K562 (cell line): ENCODE data around the gene XKR7. TPM values are rescaled to one million over a fixed set of nuclear protein-coding genes. Genes with fewer than 3 reads are reported as not detected.

Experiments used
- ATAC-seq: fragments of 200-7000 bp; cut with Tn5 transposase; 3 replicates; pipeline ENCODE4 v1.9.1; 2020; ENCODE audit warnings: moderate library complexity
- BruUV-seq: library from RNA; stranded (reverse); fragments of 400-500 nt; replicated peaks from 2 replicates; lab custom pipeline; 2021; lab: Mats Ljungman, UMichigan
- CTCF ChIA-PET: fragments of 300-600 bp; formaldehyde crosslinking; extraction: SDS; loops from one replicate; lab custom pipeline; 2021; ENCODE audit warnings: low intra/inter-chr PET ratio; lab: Yijun Ruan, JAX
- POLR2A ChIA-PET: fragments of 300-600, 350-650 bp; sonication (Branson Sonifier 250); formaldehyde crosslinking; extraction: SDS; loops from one replicate; lab custom pipeline; 2021; ENCODE audit warnings: antibody characterized with exemption, inconsistent platforms; lab: Yijun Ruan, JAX
- DNase-seq, 4 experiments: peaks; one replicate each; pipeline versions ENCODE4 v3.0.0 to v3.0.0-alpha.2; 2011 to 2018; ENCODE audit warnings: low spot score in 3 of 4, mixed read lengths in 3 of 4; ENCODE audit errors: extremely low read depth in 1 of 4
- FAIRE-seq: peaks from 2 replicates; lab custom pipeline; 2011; peaks lifted over from hg19 to GRCh38; lab: Jason Lieb, UNC
- H2AFZ ChIP-seq: 2 replicates; pipeline ENCODE4 v1.6.0; 2011; ENCODE audit warnings: low read depth, low read length, control low read depth, inconsistent platforms
- H3K27ac ChIP-seq: fragments of 200-600 bp; 3 replicates; pipeline ENCODE4 v1.8.0; 2011; ENCODE audit warnings: low read depth, mild to moderate bottlenecking, control low read depth, inconsistent platforms, low read length, moderate library complexity, mixed read lengths; ENCODE audit errors: extremely low read depth
- H3K27me3 ChIP-seq, 2 experiments: fragments of 300-600 bp in 1 of 2; 2 replicates in 1 of 2; 3 replicates in 1 of 2; pipeline versions ENCODE4 v1.6.0 to v1.8.0; 2011; ENCODE audit warnings: inconsistent platforms in 2 of 2, low read length in 2 of 2, mild to moderate bottlenecking in 1 of 2, mixed read lengths in 1 of 2, moderate library complexity in 1 of 2; ENCODE audit not compliant: control insufficient read depth in 2 of 2, insufficient read depth in 2 of 2
- H3K36me3 ChIP-seq: fragments of 300-600 bp; 3 replicates; pipeline ENCODE4 v1.8.0; 2011; ENCODE audit warnings: mild to moderate bottlenecking, low read length, inconsistent platforms; ENCODE audit not compliant: control insufficient read depth, insufficient read depth
- H3K4me1 ChIP-seq, 2 experiments: fragments of 200-600 bp in 1 of 2; replicated peaks in 1 of 2; 2 replicates in 1 of 2; 3 replicates in 1 of 2; pipeline versions ENCODE4 v1.5.1 to v1.8.0; 2011; ENCODE audit warnings: inconsistent platforms in 2 of 2, low read length in 2 of 2, mild to moderate bottlenecking in 1 of 2, mixed read lengths in 1 of 2, moderate library complexity in 1 of 2; ENCODE audit not compliant: control insufficient read depth in 2 of 2, insufficient read depth in 2 of 2
- H3K4me2 ChIP-seq: 2 replicates; pipeline ENCODE4 v1.6.1; 2011; ENCODE audit warnings: low read length, control low read depth, inconsistent platforms, mixed read lengths; ENCODE audit not compliant: insufficient read depth
- H3K4me3 ChIP-seq: fragments of 200-600 bp; sonication (generic), shearing (Covaris generic); 2 replicates; pipeline ENCODE4 v1.5.1; 2016; ENCODE audit warnings: control low read depth, inconsistent platforms
- H3K79me2 ChIP-seq: fragments of 200-600 bp; 3 replicates; pipeline ENCODE4 v1.8.0; 2011; ENCODE audit warnings: low read length, inconsistent platforms; ENCODE audit not compliant: control insufficient read depth, insufficient read depth
- H3K9ac ChIP-seq, 2 experiments: 2 replicates each; pipeline versions ENCODE4 v1.6.0 to v1.6.1; 2011; ENCODE audit warnings: low read depth in 2 of 2, low read length in 2 of 2, control low read depth in 1 of 2, inconsistent platforms in 1 of 2, mild to moderate bottlenecking in 1 of 2, mixed read lengths in 1 of 2; ENCODE audit not compliant: insufficient read depth in 1 of 2
- H3K9me1 ChIP-seq: one replicate; pipeline ENCODE4 v1.6.0; 2011; ENCODE audit warnings: inconsistent platforms, mild to moderate bottlenecking, low read length, moderate library complexity; ENCODE audit not compliant: control insufficient read depth, insufficient read depth
- H3K9me3 ChIP-seq: replicated peaks from 2 replicates; pipeline ENCODE4 v1.5.1; 2011; ENCODE audit warnings: low read depth, low read length, inconsistent platforms; ENCODE audit not compliant: control insufficient read depth, insufficient read depth
- H4K20me1 ChIP-seq: replicated peaks from 2 replicates; pipeline ENCODE4 v1.6.1; 2011; ENCODE audit warnings: low read length, inconsistent platforms, mixed read lengths; ENCODE audit not compliant: control insufficient read depth, insufficient read depth
- ARID2 ChIP-seq: fragments of 450-650 bp; IDR thresholded peaks from 2 replicates; pipeline ENCODE4 v1.6.1; 2017; ENCODE audit warnings: antibody characterized with exemption, mild to moderate bottlenecking
- EWSR1 ChIP-seq: fragments of 450-650 bp; IDR thresholded peaks from 2 replicates; pipeline ENCODE4 v1.6.1; 2018; ENCODE audit warnings: borderline replicate concordance, mild to moderate bottlenecking, low read depth, moderate library complexity; ENCODE audit not compliant: partially characterized antibody
- HIVEP1 ChIP-seq: fragments of 250-450 bp; sonication (Bioruptor Pico); IDR thresholded peaks from 2 replicates; pipeline ENCODE4 v1.4.0; 2020; ENCODE audit warnings: mild to moderate bottlenecking
- HMG20B ChIP-seq: fragments of 250-450 bp; sonication (Bioruptor Pico); IDR thresholded peaks from 2 replicates; pipeline ENCODE4 v1.5.0; 2021; ENCODE audit warnings: mild to moderate bottlenecking
- POLR2A ChIP-seq: fragments of 450-650 bp; conservative IDR thresholded peaks from 2 replicates; pipeline ENCODE4 v1.6.1; 2016
- RFX7 ChIP-seq: fragments of 250-450 bp; sonication (Bioruptor Pico); IDR thresholded peaks from 2 replicates; pipeline ENCODE4 v1.5.1; 2021; ENCODE audit warnings: mild to moderate bottlenecking
- TSC22D4 ChIP-seq: fragments of 450-650 bp; IDR thresholded peaks from 2 replicates; pipeline ENCODE4 v1.6.1; 2016; ENCODE audit warnings: missing genetic modification characterization, missing biosample characterization, control low read depth
- ZBTB43 ChIP-seq: sonication (generic); formaldehyde crosslinking; IDR thresholded peaks from 2 replicates; pipeline ENCODE4 v1.8.0; 2023; ENCODE audit warnings: mild to moderate bottlenecking, missing genetic modification reagents
- ZNF12 ChIP-seq: sonication (generic); formaldehyde crosslinking; IDR thresholded peaks from 2 replicates; pipeline ENCODE4 v1.4.0; 2020; ENCODE audit warnings: mild to moderate bottlenecking, missing genetic modification reagents
- ZSCAN32 ChIP-seq: fragments of 450-650 bp; formaldehyde crosslinking; IDR thresholded peaks from 2 replicates; pipeline ENCODE4 v1.4.0; 2020; ENCODE audit warnings: mild to moderate bottlenecking, moderate library complexity
- WGBS: fragments of 100-300 bp; shearing (Covaris generic); methylation state at CpG from one replicate; pipeline ENCODE4 v1.1.6; 2016; ENCODE audit warnings: low coverage, mixed read lengths; ENCODE audit not compliant: insufficient coverage; ENCODE audit errors: missing lambda C conversion rate; 5-methylcytosine and 5-hydroxymethylcytosine counted together
- in situ Hi-C: fragments of 300-500 bp; cut with MboI; formaldehyde crosslinking; loops from 4 replicates; pipeline ENCODE4 v1.15.0; 2018; ENCODE audit warnings: inconsistent platforms, mixed read lengths
- intact Hi-C: fragments of 100-400 bp; cut with micrococcal nuclease; formaldehyde crosslinking; loops from 2 replicates; pipeline ENCODE4 v1.14.2; 2022
- polyA plus RNA-seq, 8 experiments: library from polyadenylated mRNA; depleted of rRNA in 4 of 8; stranded (reverse) in 5 of 8; unstranded in 3 of 8; fragments of >200 nt; fragmentation: Nextera tagmentation in 2 of 8; fragmentation: Illumina TruSeq in 1 of 8; extraction: Ambion mirVana in 2 of 8; extraction: Trizol in 1 of 8; gene quantifications; 2 replicates each; pipeline versions ENCODE4 v1.2.1 to v1.2.3, GENCODE V29; 2011 to 2014; ENCODE audit warnings: inconsistent platforms in 1 of 8, missing spikeins in 1 of 8
- total RNA-seq, 7 experiments: library from RNA; depleted of rRNA in 6 of 7; stranded (reverse); fragments of >200 nt in 6 of 7; fragmentation: Illumina TruSeq in 2 of 7; extraction: Trizol in 2 of 7; gene quantifications; 2 replicates each; pipeline versions ENCODE4 v1.2.1 to v1.2.3, GENCODE V29; 2011 to 2021; ENCODE audit warnings: low replicate concordance in 1 of 7
- TF ChIP-seq, protein P1 (sequence below): fragments of 450-650 bp; IDR thresholded peaks from 2 replicates; pipeline ENCODE4 v1.6.1; 2014; ENCODE audit warnings: low read depth, mild to moderate bottlenecking, moderate library complexity, borderline replicate concordance
- TF ChIP-seq, protein P2 (sequence below): fragments of 450-650 bp; IDR thresholded peaks from 2 replicates; pipeline ENCODE4 v1.7.1; 2018; ENCODE audit warnings: mild to moderate bottlenecking, low read depth; ENCODE audit not compliant: partially characterized antibody

The XKR7 gene
- total and polyA plus RNA-seq, 9 of the 15 experiments (the other 6 are each of a cell fraction or from before 2014, with no cell fraction given): 0.02 TPM; not detected in 8

DNA sequence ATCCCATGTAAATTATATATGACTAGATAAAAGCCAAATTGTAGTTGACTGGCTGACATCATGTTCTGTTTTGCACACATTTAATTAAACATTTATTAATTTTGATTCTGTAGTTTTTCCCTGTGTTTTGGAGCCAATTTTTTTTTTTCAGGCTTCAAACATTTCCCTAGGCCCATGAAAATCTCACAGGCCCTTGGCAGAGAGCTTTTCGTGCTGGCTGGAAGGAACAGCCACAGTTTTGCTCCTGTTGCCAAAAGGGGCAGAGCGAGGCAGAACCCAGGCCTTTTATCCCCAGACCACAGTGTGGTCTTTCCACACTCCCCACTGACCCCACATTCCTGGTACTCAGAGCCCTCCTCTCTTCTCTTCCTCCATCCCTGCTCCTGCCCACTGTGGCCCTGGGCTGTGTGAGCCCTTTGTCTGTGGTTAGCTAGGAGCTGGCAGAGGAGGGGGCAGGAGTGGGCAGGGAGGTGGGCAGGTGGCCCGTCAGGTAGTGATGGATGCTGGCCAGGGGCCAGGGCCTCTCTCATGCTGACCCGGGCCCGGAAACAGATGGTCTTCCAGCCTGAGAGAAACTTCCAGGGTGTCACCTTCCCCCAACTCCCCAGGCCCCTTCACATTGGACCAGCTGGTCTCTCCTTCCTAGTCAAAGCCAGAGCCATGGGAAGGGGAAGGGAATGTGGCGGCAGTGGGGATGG, 22.8 kb downstream of the XKR7 start:
- in situ Hi-C loops: no loop called here
- Histone ChIP-seq H3K27ac (no peak overlapping the region), H3K4me3 (no peak overlapping the region), H3K27me3 (peaks cover 13 to 46% of the 10 kb centered on the region in 2 experiments), H3K36me3 (no peaks in the 10 kb centered on the region), H4K20me1 (no peaks in the 10 kb centered on the region; the same call in none of the 2 replicates), H3K79me2 (no peaks in the 10 kb centered on the region), H3K4me2 (no peak overlapping the region), H3K9me1 (no peaks in the 10 kb centered on the region), H2AFZ (no peak overlapping the region), H3K4me1 (peaks cover 0 to 5% of the 10 kb centered on the region in 2 experiments; a peak in 2 of 5 replicates), H3K9ac (no peak overlapping the region), H3K9me3 (no peaks in the 10 kb centered on the region)
- BruUV-seq: no TSS peak
- ChIA-PET CTCF (no interaction called here), POLR2A (interaction anchor here (1.5 kb wide), 1 partner anchor 11 kb away, joined by 4 read pairs; no protein-coding TSS in a partner anchor)
- no peak for ATAC-seq
- TF ChIP-seq, protein P1, sequence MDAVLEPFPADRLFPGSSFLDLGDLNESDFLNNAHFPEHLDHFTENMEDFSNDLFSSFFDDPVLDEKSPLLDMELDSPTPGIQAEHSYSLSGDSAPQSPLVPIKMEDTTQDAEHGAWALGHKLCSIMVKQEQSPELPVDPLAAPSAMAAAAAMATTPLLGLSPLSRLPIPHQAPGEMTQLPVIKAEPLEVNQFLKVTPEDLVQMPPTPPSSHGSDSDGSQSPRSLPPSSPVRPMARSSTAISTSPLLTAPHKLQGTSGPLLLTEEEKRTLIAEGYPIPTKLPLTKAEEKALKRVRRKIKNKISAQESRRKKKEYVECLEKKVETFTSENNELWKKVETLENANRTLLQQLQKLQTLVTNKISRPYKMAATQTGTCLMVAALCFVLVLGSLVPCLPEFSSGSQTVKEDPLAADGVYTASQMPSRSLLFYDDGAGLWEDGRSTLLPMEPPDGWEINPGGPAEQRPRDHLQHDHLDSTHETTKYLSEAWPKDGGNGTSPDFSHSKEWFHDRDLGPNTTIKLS: no peak
- TF ChIP-seq EWSR1 (no peak), POLR2A (no peak), ZSCAN32 (no peak), ZNF12 (CRISPR knock-in tag) (no peak), ZBTB43 (CRISPR knock-in tag) (no peak), HMG20B (CRISPR knock-in tag) (no peak), RFX7 (CRISPR knock-in tag) (no peak), TSC22D4 (tag) (no peak), HIVEP1 (no peak), ARID2 (no peak)
- TF ChIP-seq, protein P2, sequence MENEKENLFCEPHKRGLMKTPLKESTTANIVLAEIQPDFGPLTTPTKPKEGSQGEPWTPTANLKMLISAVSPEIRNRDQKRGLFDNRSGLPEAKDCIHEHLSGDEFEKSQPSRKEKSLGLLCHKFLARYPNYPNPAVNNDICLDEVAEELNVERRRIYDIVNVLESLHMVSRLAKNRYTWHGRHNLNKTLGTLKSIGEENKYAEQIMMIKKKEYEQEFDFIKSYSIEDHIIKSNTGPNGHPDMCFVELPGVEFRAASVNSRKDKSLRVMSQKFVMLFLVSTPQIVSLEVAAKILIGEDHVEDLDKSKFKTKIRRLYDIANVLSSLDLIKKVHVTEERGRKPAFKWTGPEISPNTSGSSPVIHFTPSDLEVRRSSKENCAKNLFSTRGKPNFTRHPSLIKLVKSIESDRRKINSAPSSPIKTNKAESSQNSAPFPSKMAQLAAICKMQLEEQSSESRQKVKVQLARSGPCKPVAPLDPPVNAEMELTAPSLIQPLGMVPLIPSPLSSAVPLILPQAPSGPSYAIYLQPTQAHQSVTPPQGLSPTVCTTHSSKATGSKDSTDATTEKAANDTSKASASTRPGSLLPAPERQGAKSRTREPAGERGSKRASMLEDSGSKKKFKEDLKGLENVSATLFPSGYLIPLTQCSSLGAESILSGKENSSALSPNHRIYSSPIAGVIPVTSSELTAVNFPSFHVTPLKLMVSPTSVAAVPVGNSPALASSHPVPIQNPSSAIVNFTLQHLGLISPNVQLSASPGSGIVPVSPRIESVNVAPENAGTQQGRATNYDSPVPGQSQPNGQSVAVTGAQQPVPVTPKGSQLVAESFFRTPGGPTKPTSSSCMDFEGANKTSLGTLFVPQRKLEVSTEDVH: no peak
- no peak for DNase-seq
- intact Hi-C loops: no loop called here
- no peak for FAIRE-seq
- 0% methylated on average over 5 of the region's 6 CpGs for WGBS
